ENCODE measurements around the gene TSPAN17.

DNA sequence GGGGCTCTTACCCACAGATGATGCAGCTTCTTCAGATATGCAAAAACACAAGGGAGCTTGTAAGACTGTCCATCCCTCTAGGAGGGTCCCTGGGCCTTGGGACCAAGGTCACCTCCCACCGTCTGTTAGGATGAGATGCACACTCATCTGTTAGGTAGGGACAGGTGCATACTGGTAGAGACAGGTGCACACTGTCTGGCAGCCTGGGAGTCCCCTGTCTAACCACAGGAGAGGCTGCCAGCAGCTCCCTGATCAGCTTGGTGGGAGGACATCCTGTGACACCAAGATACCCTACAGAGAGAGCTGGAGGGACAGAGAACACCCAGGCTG, 13.2 kb downstream of the TSPAN17 start:
- TF ChIP-seq RARB (CRISPR knock-in tag; IDR thresholded peaks at IDR 0.05) = no peak
- TF ChIP-seq POU6F1 (CRISPR knock-in tag; IDR thresholded peaks at IDR 0.05; ENCODE audit: borderline replicate concordance, low read depth) = no peak
- TF ChIP-seq PPARA (CRISPR knock-in tag; IDR thresholded peaks at IDR 0.05; ENCODE audit: borderline replicate concordance) = no peak
- TF ChIP-seq, protein P1, sequence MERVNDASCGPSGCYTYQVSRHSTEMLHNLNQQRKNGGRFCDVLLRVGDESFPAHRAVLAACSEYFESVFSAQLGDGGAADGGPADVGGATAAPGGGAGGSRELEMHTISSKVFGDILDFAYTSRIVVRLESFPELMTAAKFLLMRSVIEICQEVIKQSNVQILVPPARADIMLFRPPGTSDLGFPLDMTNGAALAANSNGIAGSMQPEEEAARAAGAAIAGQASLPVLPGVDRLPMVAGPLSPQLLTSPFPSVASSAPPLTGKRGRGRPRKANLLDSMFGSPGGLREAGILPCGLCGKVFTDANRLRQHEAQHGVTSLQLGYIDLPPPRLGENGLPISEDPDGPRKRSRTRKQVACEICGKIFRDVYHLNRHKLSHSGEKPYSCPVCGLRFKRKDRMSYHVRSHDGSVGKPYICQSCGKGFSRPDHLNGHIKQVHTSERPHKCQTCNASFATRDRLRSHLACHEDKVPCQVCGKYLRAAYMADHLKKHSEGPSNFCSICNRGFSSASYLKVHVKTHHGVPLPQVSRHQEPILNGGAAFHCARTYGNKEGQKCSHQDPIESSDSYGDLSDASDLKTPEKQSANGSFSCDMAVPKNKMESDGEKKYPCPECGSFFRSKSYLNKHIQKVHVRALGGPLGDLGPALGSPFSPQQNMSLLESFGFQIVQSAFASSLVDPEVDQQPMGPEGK (CRISPR knock-in tag; IDR thresholded peaks at IDR 0.05; ENCODE audit: borderline replicate concordance) = no peak
- no peak for TF ChIP-seq BACH2 (CRISPR knock-in tag; IDR thresholded peaks at IDR 0.05; ENCODE audit: borderline replicate concordance)
- TF ChIP-seq ZFP3 (CRISPR knock-in tag; IDR thresholded peaks at IDR 0.05) = no peak
- TF ChIP-seq ARNTL (CRISPR knock-in tag; IDR thresholded peaks at IDR 0.05; ENCODE audit: borderline replicate concordance, low read depth) = no peak
- no peak for TF ChIP-seq TOX (CRISPR knock-in tag; IDR thresholded peaks at IDR 0.05; ENCODE audit: borderline replicate concordance)
- TF ChIP-seq ZNF8 (CRISPR knock-in tag; IDR thresholded peaks at IDR 0.05) = no peak
- TF ChIP-seq ESRRG (CRISPR knock-in tag; IDR thresholded peaks at IDR 0.05) = no peak
- TF ChIP-seq, protein P2, sequence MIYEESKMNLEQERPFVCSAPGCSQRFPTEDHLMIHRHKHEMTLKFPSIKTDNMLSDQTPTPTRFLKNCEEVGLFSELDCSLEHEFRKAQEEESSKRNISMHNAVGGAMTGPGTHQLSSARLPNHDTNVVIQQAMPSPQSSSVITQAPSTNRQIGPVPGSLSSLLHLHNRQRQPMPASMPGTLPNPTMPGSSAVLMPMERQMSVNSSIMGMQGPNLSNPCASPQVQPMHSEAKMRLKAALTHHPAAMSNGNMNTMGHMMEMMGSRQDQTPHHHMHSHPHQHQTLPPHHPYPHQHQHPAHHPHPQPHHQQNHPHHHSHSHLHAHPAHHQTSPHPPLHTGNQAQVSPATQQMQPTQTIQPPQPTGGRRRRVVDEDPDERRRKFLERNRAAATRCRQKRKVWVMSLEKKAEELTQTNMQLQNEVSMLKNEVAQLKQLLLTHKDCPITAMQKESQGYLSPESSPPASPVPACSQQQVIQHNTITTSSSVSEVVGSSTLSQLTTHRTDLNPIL (CRISPR knock-in tag; IDR thresholded peaks at IDR 0.05; ENCODE audit: low read depth) = no peak
- TF ChIP-seq TCF4 (CRISPR knock-in tag; IDR thresholded peaks at IDR 0.05; ENCODE audit: borderline replicate concordance) = no peak

Measured in SK-N-SH treated with all-trans-retinoic acid at 6 μM for 48 hours (cell line).